HCEC 1CT (cell line): ENCODE data around the gene HRH2.
A peak's percentile ranks its signal among the peaks of the same experiment; 100 is the strongest.
"Not testable (repeated sequence)": the region's sequence is repeated elsewhere in the genome, so short reads cannot be mapped to it uniquely, and the experiment has no call there.

Experiments used
- DNase-seq: peaks from one replicate; pipeline ENCODE4 v3.0.0-alpha.2; 2017

HRH2 gene

DNA sequence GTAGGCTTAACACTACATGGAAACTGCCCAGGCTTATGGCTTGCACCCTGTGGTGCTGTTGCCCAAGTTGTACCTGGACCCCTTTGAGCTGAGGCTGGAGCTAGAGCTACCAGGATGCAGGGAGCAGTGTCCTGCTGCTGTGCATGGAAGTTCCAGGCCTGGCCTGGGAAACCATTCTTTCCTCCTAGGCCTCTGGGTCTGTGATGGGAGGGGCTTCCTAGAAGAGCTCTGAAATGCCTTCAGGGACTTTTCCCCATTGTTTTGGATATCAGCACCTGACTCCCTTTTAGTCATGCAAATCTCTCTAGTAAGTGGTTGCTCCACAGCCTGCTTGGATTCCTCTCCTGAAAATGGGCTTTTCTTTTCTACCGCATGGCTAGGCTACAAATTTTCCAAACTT is 7.9 kb upstream of the HRH2 start:
- DNase-seq = no peak

- not testable (repeated sequence) for DNase-seq
These were observed 7.3 kb upstream of the HRH2 start for GRCh38 chr5:175650430-175651205.

- peak; percentile 18 for DNase-seq
These were observed 4.9 kb upstream of the HRH2 start for GRCh38 chr5:175652741-175653663.

- no peak for DNase-seq
These were observed 4.1 kb upstream of the HRH2 start for GRCh38 chr5:175653763-175654162.

DNA sequence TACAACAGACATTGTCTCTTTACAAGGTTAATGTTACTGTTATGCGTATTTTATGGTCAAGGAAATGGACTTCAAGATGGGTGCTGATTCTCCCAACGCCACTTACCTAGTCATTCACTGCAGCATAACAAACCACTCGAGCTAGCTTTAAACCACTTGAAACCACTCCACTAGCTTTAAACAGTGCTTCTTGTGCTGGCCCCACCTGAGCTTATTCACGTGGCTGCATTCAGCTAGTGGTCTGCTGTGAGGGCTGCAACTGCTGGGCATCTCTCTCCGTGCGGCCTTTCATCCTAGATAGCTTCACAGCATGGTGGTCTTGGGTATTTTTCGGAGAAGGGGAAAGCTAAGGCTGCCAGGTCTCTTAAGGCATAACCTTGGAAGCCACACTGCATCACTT is 3.5 kb upstream of the HRH2 start:
- no peak for DNase-seq

GRCh38 chr5:175654807-175655206 is 3.1 kb upstream of the HRH2 start:
- DNase-seq = no peak

DNA sequence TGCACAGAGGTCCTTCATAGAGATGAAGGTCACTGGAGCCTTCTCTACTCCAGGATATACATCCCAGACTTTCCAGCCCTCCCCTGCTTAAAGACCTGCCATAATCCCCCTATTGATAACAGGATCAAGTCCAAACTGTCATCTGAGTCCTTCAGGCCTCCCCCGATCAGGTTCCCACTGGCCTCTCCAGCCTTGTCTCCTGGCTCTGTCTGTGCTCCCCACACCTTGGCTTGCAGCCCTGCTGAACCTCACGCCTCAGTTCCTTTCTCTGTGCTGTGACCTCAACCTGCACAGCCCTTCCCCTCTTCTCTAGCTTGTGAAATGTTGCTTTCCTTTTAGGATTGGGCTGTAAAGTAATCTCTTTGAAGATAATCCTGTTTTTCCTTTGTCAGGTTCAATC is 2.5 kb upstream of the HRH2 start:
- no peak for DNase-seq

DNA sequence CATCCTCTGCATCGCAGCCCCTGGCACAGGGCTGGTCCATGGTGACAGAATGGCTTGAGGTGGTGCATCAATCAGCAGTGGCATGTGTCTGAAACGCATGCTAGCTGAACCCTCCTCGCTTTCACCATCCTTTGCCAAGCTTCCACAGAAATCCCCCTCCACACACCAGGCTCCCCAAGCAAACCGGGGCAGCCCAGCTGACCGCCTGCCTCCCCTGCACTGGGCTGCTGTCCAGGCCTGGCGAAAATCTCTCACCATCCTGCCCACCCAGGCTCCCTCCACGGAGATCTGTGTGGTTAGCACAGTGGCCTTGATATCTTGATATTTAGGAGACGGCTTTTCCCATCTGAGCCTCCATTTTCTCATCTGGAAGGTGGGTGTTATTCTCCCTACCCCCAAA is 905 bp upstream of the HRH2 start:
- DNase-seq = no peak

DNA sequence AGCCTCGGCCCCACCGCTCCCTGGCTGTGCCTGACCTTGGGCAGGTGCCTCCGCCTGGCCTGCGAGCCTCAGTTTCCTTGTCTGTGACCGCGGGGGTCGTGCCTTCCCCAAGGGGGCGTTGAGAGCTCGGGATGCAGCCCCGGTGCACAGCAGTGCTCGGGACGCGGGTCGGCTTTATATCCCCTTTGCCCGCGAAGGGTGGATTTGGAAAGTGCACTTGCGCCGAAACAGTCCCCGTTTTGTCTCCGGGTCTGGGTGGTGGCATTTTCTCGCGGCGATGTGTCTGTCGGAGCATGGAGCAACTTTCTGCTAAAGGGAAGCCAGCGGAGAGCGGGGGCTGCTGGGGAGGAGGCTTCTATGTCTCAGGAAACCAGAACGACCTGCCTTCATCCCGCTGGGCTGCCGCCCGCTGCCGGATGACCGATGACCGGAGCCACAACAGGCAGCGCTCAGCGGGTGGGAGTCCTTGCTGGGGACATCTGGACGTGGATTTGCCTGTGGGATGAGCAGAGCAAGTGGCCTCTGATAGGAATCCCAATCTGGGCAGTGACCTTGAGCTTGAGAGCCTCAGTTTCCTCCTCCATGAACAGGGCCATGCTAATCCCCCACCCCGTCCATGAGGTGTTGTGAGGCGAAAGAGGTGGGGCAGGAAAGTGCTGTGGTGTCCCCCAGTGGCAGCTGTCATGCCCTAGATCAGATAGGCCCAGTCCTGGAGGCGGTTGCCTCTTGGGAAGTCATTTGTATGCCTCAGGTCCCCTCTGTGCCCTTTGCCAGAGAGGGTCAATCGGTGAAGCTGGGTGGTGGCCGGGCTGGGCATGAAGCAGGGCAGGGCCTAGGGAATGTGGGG is 651 bp downstream of the HRH2 start:
- DNase-seq = no peak

- DNase-seq = no peak
These were observed 1.8 kb downstream of the HRH2 start for GRCh38 chr5:175659546-175660253.

GRCh38 chr5:175663186-175664184 is 5.6 kb downstream of the HRH2 start:
- DNase-seq = no peak

DNA sequence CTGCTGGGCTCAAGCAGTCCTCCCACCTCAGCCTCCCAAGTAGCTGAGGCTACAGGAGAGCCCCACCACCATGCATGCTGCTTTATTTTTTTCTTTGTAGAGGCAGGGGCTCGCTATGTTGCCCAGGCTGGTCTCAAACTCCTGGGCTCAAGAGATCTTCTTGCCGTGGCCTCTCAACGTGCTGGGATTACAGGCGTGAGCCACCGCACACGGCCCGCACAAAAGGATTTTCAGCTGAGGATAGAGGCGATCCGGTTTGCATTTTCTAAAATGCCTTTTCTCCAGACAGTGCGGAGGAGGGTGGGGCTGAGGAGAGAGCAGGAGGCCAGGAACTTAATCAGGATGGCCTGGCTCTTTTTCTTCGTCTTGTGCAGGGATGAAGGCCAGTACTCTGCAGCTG is 6.9 kb downstream of the HRH2 start:
- DNase-seq = no peak

GRCh38 chr5:175666216-175666615 is 8.3 kb downstream of the HRH2 start:
- DNase-seq = no peak

DNA sequence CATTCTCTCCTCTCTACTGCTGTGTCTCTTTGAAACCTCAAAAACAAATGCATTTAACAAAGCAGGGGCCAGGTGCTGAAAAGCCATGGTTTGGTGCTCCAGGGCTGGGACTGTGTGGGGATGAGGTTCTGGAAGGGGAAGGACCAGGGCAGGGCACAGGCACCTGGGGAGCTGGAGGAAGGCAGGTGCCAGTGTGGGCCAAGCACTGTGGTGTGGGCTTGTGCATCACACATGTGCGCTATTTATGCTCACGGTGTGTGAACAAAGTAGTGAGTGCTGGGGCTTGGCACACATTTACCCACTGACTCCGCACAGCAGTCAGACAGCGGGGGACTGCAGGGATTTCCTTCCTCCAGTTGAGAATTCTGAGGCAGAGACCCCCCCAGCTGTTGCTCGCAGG is 10.1 kb downstream of the HRH2 start:
- DNase-seq = no peak

DNA sequence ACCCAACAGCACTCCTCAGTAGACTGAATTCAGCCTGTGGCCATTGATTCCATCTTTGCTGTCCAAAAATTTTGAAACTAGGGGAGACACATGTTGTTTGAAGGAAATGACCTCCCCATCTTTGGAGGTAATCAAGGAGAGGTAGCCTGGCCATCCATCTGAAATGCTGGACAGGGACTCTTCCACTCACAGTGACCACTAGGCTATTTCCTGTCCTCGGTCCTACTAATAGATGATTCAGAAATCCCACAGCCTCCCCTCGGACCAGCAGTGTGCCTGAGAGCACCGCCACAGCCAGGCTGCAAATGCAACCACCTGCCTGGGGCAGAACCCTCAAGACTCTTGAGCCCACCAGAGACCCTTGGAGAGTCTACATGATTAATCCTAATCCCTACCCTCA is 12.5 kb downstream of the HRH2 start:
- no peak for DNase-seq

DNA sequence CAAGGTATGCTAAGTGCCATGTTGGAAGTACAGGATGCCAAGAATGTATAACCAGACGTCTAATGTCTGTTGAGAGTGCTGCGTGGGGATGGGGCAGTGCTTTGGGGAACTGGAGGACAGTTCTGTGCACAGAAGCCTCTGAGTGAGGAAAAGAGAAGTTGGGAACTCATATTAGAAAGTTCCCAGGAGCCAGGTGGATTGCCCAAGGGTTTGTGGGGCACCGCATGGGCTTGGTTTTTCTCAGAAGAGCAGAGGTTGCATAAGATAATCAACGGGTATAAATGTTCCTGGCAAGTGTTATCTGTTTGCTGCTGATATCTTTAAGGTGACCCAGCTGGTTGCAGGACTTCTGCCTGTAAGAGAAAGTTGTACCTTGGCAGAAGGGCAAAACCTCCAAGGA is 13.1 kb downstream of the HRH2 start:
- DNase-seq = no peak

- DNase-seq = no peak
These were observed 15.2 kb downstream of the HRH2 start for GRCh38 chr5:175672976-175673648.

GRCh38 chr5:175674731-175675346 is 17.0 kb downstream of the HRH2 start:
- DNase-seq = no peak

- DNase-seq = no peak
These were observed 18.0 kb downstream of the HRH2 start for GRCh38 chr5:175675873-175676272.

GRCh38 chr5:175677571-175677970 is 19.7 kb downstream of the HRH2 start:
- DNase-seq = no peak
